ELR (cell line): ENCODE data around the gene GPC6.
"Not testable (repeated sequence)": the region's sequence is repeated elsewhere in the genome, so short reads cannot be mapped to it uniquely, and the experiment has no call there.

ENCODE experiments used
- DNase-seq: peaks from one replicate; pipeline ENCODE4 v3.0.0-alpha.2; 2015; ENCODE audit warnings: low read depth

The GPC6 gene

GRCh38 chr13:94172416-94172815, 945.8 kb downstream of the GPC6 start:
- no peak for DNase-seq

- DNase-seq, result peak; percentile 17
These were observed 946.8 kb downstream of the GPC6 start for GRCh38 chr13:94173312-94173854.

GRCh38 chr13:94174009-94174408, 947.4 kb downstream of the GPC6 start:
- no peak for DNase-seq

DNA sequence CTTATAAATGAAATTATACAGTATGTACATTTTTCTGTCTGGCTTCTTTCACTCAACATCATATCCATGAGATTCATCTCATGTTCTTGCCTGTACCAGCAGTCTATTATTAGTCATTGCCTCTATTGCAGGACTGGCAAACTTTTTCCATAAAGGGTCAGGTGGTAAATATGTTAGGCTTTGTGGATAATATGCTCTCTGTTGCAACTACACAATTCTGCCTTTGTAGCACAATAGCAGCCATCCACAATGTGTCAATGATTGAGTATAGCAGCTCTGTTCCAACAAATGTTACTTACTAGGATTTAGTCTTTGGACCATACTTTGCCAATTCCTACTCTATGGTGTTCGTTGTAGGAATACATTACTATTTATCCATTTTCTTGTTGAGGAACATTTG, 948.5 kb downstream of the GPC6 start:
- no peak for DNase-seq

DNA sequence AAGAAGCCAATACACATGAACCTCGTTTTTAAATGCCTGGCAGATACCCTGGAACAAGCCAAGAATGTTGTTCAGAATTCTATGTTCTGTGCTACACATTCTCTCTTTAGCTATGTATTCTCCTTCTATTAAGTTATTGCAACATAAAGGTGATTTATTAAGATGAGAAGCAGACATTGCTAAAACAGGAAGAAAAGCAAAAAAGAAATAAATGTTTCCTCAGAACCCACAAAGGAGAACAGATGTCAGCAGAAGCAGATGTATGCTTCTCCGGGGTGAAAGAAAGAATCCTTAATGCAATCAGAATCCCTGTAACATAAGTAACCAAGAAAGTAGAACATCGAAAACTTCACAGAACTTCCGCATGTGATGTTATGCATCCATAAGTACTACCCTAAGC, 950.0 kb downstream of the GPC6 start:
- no peak for DNase-seq

- DNase-seq, result no peak
These were observed 950.4 kb downstream of the GPC6 start for GRCh38 chr13:94177041-94177440.

DNA sequence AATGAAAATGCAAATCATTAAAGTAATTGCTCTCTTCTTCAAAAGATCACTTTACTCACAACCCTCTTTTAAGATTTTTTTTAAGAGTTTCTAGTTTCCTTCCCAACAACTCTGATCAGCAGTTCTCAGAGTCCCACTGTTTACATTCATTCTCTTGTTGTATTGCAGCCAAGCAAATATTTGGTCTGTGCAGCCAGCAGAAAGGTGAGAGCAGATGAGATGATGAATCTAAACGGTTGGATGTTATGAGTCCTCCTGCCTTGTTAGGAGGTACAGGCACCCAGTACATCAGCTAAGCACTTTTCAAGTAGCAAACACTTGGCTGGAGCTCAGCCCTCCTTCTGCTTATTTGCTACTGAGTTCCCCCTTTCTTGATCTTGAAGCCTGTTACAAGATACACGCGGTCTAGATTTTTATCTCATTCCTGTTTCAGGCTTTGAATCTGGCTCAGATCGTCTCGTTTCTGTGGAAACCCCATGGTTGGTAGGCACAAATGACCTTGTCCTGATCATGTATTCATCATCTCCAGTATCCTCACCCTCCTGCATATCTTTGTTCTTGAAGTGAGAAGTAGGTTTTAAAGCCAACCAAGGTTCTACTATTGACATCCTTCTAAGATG, 952.1 kb downstream of the GPC6 start:
- DNase-seq, result no peak

DNA sequence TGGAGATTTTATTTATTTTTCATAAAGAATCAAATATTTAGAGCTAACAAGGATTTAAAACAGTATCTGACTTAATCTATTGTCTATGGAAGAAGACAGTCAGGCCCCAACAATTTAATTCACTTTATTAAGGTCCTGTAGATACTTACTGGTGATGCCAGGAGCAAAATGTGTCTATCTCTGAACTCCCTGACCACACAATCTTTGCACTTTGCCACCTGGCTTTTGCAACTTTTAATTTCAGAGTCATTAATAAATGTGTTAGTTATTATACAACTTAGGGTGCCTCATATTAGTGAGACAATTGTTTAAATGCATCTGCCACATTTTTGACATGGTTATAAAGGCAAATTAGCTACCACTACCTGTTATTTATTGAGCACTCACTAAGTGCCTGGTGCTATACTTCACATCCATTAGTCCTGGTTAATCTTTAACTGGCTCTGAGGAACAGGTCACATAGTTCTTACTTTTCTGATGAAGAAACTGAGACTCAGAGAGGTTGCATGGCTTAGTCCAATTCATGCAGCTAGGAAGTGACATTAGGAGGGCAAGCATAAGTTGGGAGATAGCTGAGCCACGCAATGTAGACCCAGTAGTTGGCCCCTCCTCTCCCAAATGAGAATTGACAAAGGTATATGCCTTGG, 955.0 kb downstream of the GPC6 start:
- DNase-seq, result no peak

- DNase-seq, result no peak
These were observed 955.7 kb downstream of the GPC6 start for GRCh38 chr13:94182185-94182761.

- DNase-seq, result no peak
These were observed 959.9 kb downstream of the GPC6 start for GRCh38 chr13:94186470-94186869.

- DNase-seq, result no peak
These were observed 961.7 kb downstream of the GPC6 start for GRCh38 chr13:94188201-94188854.

DNA sequence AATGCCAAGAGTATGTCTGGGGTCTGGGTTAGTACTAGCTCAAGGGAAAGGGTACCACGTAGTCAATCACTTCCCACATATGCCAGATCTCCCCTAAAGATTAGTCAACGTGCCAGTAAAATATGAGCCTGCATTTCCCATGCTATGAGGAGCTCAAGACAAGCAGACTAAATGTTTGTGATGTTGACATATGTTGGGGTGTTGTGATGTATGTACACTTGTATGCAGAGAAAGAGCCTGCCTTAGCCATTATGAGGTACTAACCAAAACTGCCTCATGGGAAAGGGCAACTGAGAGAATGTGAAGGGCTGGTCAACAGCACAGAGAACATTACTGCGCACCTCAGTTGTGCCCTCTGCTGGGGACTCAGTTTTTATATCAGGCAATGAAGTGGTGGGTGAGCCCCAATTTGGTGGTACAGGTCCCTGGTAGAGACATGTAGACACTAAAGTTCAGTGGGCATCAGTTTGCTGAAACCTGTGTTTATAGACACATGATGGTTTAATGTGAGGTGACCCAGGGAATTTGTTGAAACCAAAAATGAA, 965.9 kb downstream of the GPC6 start:
- peak; percentile 35 for DNase-seq

GRCh38 chr13:94195715-94196114, 969.1 kb downstream of the GPC6 start:
- peak; percentile 93 for DNase-seq

DNA sequence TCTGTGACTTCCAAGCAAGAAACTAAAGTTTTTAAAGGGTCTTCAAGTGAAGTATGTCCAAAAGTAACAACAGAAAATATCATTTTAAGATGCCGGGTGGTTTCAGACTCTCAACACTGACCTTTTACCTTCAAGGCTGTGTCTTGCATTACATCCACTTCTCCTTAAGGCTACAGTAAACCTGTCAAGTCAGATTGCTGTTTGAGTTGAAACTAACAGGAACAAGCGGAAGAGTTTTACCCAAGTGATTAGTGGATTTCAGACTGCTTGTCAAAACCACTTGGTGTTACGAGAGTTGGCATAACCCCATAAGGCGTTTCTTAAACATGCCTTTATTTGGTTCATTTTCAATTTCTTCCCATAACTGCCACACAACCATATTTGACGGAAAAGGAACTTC, 969.8 kb downstream of the GPC6 start:
- DNase-seq, result no peak

DNA sequence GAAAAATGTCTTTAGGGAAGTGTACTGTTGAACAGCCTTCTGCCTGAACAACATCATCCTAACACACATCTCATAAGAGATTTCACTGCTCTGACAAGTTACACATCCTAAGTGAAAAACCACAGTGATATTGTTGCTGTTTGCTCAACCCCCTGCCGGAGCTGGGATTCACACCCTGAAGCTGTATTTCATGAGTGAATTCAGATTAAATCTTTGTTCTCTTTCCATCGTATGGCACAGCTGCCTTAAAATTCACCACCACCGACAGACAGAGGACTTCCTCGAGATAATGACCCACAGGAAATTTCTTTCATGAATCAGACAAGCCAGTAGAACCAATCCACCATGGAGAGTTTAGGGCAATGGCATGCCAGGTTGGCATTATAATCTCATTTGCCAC, 972.1 kb downstream of the GPC6 start:
- no peak for DNase-seq

- no peak for DNase-seq
These were observed 972.5 kb downstream of the GPC6 start for GRCh38 chr13:94199135-94199534.

DNA sequence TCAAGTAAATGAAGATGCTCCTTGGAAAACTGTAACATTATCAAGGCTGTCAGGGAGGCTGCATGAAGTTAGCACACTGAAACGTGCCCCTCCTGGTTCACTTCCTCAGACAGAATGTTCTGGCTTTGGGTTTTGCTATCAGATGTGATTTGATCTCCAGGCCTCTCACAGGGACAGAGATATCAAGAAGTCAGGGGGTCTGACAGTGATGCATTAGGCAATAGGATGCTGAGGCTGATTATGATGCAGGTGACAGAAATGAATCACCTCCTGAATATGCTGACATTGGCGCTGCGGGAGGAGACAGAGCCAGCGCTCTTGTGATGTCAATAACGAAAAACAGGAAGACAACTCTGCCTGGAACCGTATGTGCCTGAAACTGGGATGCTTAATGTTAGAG, 974.4 kb downstream of the GPC6 start:
- DNase-seq, result no peak

- DNase-seq, result no peak
These were observed 977.6 kb downstream of the GPC6 start for GRCh38 chr13:94204163-94204562.

DNA sequence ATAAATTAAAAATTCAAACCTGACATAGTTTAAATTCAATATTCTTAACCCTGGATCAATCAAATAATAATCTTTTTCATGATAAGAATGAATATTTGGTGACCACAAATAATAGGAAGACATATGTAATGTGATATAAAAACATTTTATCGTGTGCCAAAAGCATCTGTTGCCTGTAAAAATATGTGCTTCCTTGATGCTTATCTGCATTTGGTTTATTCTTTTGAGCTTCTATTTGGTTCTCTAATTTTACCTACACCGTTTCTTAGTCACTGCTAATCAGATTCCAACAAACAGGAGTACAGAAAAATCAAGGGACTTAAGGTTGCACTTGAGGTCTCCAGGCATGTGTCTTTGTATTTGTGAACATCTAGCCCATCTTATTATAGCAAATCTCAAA, 978.3 kb downstream of the GPC6 start:
- no peak for DNase-seq

DNA sequence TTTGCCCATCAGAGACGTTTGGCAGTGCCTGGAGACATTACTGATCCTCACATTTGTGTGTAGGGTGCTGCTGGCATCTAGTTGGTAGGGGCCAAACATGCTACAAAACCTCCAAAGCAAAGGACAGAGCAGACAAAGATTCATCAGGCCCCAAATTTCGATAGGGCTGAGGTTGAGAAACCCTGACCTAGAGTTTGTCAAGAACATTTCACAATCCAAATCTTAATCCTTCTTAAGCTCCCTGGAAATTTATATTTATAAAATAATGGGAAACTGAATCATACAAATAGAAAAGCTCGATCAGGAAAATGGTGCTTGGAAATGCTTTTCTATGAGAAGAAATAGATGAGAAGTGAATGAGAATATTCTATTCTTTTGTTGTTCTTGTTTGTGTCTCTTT, 979.3 kb downstream of the GPC6 start:
- no peak for DNase-seq

DNA sequence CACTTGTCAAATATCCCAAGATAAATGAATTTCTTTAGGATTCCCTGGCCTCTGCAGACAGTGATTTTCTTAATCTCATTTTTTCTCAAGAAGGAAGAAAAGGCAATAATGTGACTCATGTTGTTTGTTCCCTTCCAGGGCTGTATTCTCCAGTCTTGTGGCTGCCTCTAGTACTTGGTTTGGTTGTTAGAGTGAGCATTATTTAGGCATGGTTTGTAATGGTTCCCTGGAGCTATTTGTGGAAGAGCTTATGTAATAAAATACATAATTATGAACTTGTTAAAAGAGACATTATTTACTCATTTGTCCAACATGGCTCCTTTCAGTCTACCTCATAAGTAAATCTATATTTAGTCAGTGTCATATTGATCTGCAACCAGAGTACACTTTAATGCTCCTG, 982.5 kb downstream of the GPC6 start:
- DNase-seq, result no peak

DNA sequence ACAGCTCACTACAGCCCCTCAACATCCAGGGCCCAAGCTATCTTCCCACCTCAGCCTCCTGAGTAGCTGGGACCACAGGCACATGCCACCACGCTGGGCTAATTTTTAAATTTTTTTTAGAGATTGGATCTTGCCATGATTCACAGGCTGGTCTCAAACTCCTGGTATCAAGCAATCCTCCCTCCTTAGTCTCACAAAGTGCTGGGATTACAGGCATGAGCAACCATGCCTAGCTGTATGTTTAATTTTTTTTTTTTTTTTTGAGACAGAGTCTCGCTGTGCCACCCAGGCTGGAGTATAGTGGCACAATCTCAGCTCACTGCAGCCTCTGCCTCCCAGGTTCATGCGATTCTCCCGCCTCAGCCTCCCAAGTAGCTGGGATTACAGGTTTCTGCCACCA, 983.3 kb downstream of the GPC6 start:
- not testable (repeated sequence) for DNase-seq

DNA sequence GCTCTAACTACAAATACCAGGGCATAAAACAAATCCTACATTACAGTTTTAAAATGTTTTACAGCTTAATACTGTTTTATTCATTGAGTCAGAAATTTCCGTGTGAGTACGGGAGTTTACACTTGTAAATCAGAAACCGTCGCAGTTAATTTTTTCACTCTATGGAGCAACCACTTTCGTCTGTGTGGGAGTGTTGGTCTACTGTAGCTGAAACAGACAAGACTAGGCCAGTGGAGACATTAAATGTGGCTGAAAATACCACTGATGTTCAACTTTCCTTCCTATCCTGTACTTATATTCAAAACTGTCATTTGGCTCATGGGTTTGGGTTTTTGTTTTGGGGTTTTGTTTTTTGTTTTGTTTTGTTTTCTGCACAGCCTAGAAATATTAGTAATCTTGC, 984.2 kb downstream of the GPC6 start:
- DNase-seq, result no peak
